Cardiac fibroblast (primary cell): ENCODE measurements around the gene LCLAT1.
A peak's percentile ranks its signal among the peaks of the same experiment; 100 is the strongest.

Source experiments
- DNase-seq, 2 donors: peaks; one replicate each; pipeline versions ENCODE4 v3.0.0 to v3.0.0-alpha.2; 2010; ENCODE audit warnings: low read depth in 2 of 2
- H3K4me3 ChIP-seq, 2 donors: replicated peaks in 1 of 2; 1 replicate in 1 of 2; 2 replicates in 1 of 2; pipeline ENCODE4 v1.5.1; 2011; ENCODE audit warnings: low read depth in 2 of 2, low read length in 2 of 2, mild to moderate bottlenecking in 2 of 2, moderate library complexity in 1 of 2
- CTCF ChIP-seq: IDR thresholded peaks from one replicate; pipeline ENCODE4 v1.5.1; 2011; ENCODE audit warnings: low read depth, mild to moderate bottlenecking, low read length, inconsistent platforms

The LCLAT1 gene

GRCh38 chr2:30661173-30662107, 214.4 kb downstream of the LCLAT1 start:
- no peak for TF ChIP-seq CTCF
- no peak overlapping the region for H3K4me3 ChIP-seq

GRCh38 chr2:30662268-30663131, 215.5 kb downstream of the LCLAT1 start:
- no peak for TF ChIP-seq CTCF
- no peak overlapping the region for H3K4me3 ChIP-seq
- peak in 1 of 2 donors; percentile 49 for DNase-seq

More at GRCh38 chr2:30661173-30662107, 214.4 kb downstream of the LCLAT1 start:
- DNase-seq = no peak

- DNase-seq = no peak
- no peak overlapping the region for H3K4me3 ChIP-seq
- TF ChIP-seq CTCF = no peak
Observed at GRCh38 chr2:30663321-30663720, 216.3 kb downstream of the LCLAT1 start.

- DNase-seq = no peak
- no peak overlapping the region for H3K4me3 ChIP-seq
- TF ChIP-seq CTCF = no peak
Observed at GRCh38 chr2:30663806-30664205, 216.8 kb downstream of the LCLAT1 start.

- peak; percentile 84 to 97 for DNase-seq
- H3K4me3 ChIP-seq = no peak overlapping the region
- no peak for TF ChIP-seq CTCF
Observed at GRCh38 chr2:30664761-30665358, 217.8 kb downstream of the LCLAT1 start.

- no peak overlapping the region for H3K4me3 ChIP-seq
- no peak for DNase-seq
- no peak for TF ChIP-seq CTCF
Observed at GRCh38 chr2:30665761-30666265, 218.8 kb downstream of the LCLAT1 start.
